22Rv1 (cell line): ENCODE measurements around the gene WDR17.

ENCODE experiments used
- H3K27ac ChIP-seq: fragments of 450-650 bp; 2 replicates; pipeline ENCODE4 v1.5.1; 2017
- ZFX ChIP-seq: fragments of 450-650 bp; IDR thresholded peaks from 2 replicates; pipeline ENCODE4 v1.6.1; 2017; ENCODE audit warnings: antibody characterized with exemption, borderline replicate concordance
- TF ChIP-seq, protein P1 (sequence below): fragments of 450-650 bp; IDR thresholded peaks from 2 replicates; pipeline ENCODE4 v1.5.1; 2017; ENCODE audit warnings: mild to moderate bottlenecking

The WDR17 gene

DNA sequence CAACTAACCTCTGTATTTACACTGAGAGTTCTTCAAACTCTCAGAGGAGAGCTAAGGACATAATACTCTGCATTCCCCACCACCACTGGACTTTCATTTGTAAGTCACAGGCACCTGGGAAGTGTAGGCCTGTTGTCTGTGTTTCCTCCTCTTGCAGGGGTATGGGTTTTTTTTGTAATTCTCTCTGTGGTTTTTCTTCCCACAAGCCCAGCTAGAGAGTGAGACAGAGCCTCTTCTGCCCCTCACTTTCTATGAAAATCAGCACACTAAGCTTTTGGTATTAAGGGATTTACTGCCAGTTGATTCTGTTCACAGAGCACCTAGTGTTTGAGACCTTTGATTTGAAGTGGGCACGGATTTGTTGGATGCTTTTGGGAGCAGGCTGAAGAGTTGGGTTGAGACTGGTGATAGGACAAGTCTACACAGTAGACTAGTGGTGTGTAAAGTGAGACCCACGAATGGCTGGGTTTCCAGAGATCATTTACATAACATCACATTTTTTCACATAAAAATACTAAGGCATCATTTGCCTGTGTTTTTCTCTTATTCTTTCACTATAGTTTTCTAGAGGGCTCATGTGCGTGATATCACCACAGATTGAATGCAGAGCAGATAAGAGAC, 28.9 kb upstream of the WDR17 start:
- TF ChIP-seq, protein P1, sequence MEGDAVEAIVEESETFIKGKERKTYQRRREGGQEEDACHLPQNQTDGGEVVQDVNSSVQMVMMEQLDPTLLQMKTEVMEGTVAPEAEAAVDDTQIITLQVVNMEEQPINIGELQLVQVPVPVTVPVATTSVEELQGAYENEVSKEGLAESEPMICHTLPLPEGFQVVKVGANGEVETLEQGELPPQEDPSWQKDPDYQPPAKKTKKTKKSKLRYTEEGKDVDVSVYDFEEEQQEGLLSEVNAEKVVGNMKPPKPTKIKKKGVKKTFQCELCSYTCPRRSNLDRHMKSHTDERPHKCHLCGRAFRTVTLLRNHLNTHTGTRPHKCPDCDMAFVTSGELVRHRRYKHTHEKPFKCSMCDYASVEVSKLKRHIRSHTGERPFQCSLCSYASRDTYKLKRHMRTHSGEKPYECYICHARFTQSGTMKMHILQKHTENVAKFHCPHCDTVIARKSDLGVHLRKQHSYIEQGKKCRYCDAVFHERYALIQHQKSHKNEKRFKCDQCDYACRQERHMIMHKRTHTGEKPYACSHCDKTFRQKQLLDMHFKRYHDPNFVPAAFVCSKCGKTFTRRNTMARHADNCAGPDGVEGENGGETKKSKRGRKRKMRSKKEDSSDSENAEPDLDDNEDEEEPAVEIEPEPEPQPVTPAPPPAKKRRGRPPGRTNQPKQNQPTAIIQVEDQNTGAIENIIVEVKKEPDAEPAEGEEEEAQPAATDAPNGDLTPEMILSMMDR: no peak
- no peak for TF ChIP-seq ZFX
- H3K27ac ChIP-seq: no peak overlapping the region

DNA sequence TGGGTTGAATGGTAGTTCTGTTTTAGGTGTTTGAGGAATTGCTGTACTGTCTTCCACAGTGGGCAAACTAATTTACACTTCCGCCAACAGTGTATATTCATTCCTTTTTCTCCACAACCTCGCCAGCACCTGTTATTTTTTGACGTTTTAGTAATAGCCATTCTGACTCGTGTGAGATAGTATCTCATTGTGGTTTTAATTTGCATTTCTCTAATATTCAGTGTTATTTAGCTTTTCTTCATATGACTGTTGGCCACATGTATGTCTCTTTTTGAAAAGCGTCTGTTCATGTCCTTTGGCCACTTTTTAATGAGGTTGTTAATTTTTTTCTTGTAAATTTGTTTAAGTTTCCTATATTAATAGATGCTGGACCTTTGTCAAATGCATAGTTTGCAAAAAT, 26.9 kb upstream of the WDR17 start:
- TF ChIP-seq, protein P1: no peak
- TF ChIP-seq ZFX: no peak
- no peak overlapping the region for H3K27ac ChIP-seq

DNA sequence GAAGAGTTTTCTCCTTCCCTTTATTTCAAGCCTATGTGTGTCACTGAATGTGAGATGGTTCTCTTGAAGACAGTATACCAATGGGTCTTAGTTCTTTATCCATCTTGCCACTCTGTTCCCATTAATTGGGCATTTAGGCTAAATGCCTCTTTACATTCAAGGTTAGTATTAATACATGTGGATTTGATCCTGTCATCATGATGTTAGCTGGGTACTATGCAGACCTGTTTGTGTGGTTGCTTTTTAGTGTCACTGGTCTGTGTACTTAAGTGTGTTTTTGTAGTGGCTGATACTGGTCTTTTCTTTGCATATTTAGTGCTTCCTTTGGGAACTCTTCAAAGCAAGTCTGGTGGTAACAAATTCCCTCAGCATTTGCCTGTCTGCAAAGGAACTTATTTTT, 23.4 kb upstream of the WDR17 start:
- no peak overlapping the region for H3K27ac ChIP-seq
- TF ChIP-seq, protein P1: no peak
- no peak for TF ChIP-seq ZFX

DNA sequence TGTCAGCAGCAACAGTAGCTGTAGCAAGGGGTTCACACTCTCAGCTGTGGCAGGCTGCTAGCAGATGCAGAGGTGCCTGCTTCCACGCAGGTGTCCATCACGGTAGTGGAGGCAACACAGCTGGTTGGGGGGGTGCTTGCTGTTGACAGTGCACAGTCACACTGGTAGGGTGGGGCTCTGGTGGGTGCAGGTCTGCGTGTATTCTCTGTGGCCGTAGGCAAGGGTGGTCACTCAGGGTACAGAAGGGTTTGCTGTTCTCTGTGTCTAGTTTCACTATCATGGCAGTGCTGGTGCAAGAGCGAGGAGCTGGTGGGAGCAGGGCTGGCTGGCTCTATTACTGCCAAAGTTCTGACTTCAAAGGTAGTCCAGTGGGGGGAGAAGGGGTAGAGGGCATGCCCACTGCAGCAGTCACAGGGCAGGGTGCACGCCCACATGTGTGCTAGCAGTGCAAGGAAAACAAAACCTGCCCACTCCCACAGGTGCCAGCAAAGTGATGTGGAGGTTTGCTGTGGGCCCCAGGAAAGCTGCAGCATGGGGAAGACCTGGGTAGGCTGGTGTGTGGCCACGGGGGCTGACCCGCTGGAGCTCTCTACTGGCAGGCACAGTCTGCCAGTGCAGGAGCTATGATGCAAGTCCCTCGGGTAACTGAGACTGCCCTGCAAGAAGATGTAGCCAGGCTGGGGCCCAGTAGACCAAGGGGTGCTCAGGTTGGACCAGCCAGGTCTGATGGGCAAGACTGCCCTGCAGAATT, 21.6 kb upstream of the WDR17 start:
- no peak overlapping the region for H3K27ac ChIP-seq
- TF ChIP-seq ZFX: no peak
- TF ChIP-seq, protein P1: no peak

DNA sequence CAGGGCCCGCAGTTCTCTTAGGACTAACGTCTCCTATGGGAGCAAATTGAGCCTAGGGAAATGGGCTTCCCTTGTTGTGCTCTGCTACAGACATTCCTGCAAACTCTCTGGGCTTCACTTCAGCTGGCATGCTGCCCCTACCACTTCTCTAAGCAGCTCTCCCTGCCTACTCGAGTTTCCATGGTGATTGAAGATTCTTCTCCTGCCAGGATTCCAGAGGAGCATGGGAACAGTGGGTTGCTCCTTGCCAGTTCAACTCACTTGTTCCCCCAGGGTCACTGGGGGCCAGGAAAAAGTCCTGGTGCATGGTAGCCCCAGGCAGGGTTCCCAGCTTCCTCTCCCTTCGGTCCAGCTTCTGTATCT, 21.1 kb upstream of the WDR17 start:
- TF ChIP-seq, protein P1: no peak
- TF ChIP-seq ZFX: no peak
- H3K27ac ChIP-seq: no peak overlapping the region

DNA sequence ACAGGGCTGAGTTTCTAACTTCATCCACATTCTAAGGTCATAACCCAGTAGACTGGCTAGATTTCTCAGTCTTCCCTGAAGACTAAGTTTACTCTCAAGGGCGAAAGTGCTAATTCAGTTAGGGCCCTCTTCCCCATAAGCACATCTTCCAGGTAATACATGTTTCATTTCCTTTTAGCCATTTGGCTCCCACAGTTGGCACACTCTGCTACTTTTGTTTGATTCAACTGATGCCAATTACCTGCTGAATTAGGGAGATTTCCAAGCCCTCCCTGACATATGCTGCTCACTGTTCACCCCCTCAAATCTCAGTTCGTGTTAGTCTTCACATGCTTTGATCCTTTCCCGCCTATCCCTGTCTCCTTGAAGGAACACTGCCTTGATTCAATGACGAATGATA, 17.0 kb upstream of the WDR17 start:
- H3K27ac ChIP-seq: no peak overlapping the region
- no peak for TF ChIP-seq ZFX
- TF ChIP-seq, protein P1: no peak

DNA sequence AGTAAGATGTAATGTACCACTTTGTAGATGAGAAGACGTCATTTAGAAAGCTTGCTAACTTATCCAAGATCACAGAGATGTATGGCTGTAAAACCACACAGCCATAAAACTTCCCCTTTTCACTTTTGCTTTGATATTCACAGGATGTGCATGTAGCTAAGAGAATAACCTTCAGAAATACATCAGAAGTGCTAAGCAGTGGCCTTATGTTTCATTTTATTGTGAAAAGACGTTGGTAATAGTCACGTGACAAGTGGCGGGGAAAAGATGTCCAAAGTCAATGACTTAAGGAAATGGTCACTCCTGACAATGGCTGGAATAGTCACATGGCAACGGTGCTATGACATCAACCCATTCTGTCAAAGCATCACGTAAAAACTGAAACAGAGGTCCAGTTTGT, 12.9 kb upstream of the WDR17 start:
- TF ChIP-seq ZFX: no peak
- TF ChIP-seq, protein P1: no peak
- H3K27ac ChIP-seq: no peak overlapping the region
